Stimulated activated CD4-positive, alpha-beta T cell treated with anti-CD3 and anti-CD28 coated beads, Interleukin-4, amount 100 ng/mL, for 24 hours (primary cell): ENCODE data around the gene CCDC9B.

ENCODE experiments used
- DNase-seq: peaks from one replicate; pipeline ENCODE4 v3.0.0-alpha.2; 2020

CCDC9B gene

DNA sequence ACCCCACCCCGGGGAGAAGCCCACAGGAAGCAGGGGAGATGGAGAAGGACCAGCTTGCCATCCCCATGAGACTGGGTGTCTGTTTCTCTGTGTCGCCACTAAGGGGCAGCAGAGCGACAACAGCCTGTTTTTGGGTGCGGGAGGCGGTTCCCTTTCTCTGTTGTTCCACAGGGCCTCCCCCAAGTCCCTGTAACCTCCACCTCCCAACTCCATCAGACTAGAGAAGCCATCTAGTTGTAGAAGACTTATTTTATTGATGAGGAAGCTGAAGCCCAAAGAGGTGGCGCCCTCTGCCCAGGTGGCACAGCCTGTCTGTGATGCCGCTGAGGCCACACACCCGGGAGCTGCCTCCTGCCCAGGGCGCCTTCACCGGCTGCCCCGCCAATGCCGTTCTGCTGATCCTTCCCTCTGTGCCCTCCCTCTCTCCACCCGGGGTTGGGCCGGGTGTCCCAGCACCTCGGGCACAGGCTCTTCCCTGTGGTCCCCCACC, 3.9 kb upstream of the CCDC9B start:
- peak; percentile 74 for DNase-seq

DNA sequence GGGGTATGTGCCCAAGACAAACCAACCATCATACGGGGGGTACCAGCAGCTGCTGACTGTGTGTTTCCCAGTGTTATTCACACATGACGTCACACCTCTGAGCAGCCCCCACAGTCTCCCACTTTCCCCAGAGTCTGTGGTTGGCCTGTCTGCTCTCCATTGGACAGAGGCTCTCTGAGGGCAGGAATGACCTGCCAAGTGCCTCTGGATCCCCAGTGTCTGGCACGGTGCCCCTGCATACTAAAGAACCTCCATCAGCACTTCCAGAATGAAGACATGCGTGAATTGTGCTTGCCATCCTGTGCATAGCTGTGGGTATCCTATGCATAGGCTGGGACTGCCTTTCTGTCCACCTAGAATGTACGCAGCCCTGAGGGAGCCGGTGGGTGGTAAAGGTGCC, 3.5 kb upstream of the CCDC9B start:
- DNase-seq: no peak

DNA sequence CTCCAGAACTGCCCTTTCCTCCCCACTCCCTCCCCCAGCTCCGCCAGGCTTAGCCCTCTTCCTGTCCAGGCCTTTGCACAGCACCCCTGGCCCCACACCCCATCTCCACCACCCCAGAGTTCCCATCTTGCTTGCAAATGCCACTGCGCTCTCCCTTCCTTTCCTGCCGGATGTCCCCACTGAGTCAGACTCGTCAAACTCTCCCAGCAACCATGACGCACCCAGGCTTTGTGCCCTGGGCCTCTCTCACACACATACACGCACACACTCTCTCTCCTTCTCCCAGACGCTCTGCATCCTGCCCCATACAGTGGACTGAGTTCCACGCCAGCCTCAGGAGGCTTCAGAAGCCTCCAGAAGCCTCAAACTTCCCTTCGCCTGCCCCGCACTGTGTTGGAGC, 2.8 kb upstream of the CCDC9B start:
- DNase-seq: no peak

DNA sequence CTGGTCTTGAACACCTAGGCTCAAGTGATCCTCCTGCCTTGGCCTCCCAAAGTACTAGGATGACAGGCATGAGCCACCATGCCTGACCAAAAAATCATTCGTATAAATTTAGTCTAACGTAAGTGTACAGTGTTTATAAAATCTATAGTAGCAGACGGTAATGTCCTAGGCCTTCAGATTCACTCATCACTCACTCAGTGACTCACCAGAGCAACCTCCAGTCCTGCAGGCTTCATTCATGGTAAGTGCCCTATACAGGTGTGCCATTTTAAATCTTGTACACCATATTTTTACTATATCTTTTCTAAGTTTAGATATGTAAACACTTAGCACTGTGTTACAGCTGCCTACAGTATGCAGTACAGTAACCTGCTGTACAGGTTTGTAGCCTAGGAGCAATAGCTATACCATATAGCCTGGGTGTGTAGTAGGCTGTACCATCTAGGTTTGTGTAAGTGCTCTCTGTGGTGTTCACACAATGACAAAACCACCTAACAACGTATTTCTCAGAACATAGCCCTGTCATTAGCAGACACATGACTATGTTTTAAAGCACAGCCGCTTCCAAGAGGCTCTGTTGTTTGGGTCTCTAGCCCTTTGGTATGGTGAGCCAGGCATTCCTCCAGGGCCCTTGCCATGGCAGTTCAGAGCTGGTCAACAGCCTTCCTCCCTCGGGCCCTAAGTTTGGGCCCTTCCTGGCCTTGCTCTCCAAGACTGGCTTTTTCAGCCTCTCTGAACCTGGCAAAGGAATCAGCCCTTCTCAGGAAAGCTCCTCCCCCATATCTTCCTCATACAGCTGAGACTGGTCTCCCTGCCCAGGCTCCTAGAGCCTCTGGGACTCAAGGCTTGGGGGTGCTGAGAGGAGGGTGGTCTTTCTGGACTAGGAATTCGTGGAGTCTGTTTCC, 1.9 kb upstream of the CCDC9B start:
- no peak for DNase-seq

DNA sequence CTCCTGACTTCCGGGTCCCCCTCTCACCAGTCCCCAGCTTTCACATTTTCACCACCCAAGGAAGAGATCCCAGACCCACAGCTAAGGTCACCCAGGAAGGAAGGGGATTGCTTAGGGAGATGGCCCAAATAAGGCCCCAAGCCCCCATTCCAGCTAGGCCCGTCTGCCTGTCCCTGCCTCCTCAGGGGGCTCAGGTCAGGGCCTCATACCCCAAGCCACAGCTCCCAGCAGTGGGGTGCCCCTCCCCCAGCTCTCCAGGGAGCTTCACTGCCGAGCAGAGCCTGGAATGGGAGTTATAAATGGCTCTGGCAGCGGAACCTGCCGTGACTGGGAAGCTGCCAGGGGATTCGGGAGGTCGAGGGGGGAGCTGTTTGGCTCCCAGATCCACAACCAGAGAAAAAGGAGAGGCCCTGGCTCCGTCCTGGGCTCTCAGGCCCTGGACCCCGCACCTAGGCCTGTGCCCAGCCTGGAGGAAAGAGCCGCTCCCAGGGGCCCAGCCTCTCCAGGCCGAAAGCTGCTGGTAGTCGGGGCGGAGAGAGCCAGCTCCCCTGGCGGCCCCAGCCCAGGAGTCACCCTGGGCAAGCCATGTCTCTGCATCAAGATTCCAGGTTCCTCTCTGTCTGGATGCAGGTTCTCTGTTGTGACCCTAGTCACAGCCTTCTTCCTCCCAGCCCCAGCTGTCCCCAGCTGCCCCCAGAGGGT, 550 bp downstream of the CCDC9B start:
- DNase-seq: no peak

DNA sequence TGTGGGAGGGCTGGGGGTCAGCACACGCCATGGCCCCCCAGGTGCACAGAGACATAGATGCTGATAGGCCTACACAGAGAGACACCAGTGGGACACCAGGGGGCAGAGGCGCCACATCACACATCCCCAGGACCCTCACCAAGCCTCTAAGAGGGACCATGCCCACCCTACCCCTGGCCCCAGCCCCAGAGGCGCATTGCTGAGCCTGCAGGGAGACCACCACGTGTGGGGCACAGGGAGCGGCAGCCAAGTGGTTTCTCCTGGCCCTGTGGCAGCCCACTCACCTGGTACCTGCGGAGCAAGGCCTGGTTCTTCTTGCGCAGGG, 1.2 kb downstream of the CCDC9B start:
- no peak for DNase-seq

DNA sequence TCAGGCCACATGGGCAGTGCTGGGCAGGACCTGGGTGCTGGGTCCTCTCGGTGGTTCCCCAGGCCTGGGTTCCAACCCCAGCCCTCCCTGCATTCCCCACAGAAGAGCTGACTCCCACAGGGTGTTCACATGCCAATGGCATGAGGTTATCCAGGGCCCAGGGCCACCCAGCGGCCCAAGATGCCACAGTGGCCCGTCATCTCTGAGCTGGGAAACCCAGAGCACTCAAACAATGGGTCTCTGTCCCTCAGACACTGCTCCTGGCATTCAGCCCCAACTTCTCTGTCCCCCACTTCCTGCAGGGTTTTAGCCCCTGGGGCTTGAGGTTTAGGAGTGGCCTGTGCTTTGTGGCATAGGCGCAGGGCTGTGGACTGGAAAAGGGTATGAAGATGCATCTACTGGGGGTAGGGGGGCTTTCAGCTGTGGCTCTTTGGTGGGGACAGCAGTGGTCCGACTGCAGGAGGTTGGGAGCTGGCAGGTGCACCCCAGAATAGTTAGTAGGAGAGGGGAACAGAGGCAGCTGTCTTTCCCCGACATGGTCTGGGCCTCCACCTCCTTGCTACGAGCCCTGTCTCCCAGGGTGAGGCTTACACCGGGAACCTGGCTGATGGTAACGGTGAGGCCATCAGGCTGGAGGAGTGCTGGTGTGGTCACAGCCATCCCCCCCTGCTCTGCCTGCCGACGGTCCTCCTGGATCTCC, 1.7 kb downstream of the CCDC9B start:
- DNase-seq: no peak

DNA sequence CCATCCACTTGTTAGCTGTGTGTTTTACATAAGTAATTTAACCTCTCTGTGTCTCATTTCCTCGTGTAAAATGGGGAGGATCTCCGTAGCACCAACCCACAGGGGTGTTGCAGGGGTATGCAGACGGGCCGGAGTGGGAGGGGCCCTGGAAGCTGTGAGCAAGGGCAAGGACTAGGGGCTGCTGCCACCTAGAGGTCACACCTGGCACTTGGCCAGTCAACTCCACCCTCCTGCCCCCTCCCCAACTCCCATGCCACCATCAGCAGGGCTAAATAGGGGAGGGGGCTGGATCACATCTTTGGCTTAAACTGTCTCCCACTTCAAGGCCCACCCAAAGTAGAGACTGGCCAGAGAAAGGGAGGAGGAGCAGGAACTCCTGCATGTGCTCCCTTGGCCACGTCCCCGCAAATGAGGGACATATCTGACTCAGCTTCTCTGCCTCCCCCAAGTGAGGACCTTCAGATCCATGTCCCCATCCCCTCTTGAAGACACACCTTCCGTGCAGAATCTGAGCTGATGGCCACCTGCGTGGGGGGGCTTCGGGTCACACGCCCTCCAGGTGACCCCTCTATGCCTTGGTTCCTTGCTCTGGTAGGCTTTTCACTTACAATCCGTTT, 2.6 kb downstream of the CCDC9B start:
- DNase-seq: peak; percentile 84

DNA sequence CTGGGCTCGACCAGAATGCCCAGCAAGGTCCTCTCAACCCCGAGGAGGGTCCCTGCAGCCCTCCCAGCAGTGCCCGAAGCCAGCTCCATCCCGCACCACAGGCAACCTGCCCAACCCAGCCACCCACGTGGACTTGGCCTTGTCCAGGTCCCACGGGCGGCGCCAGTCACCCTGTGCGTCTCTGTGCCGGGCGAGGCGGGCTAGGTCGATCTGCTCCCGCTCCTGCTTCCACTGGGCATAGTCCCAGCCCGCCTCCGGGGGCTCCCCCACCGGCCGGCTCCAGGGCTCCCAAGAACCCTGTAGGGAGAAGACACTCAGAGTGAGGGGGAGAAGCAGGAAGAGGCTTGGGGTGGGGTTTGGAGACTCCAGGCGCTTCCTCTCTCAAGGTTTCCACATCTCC, 3.1 kb downstream of the CCDC9B start:
- no peak for DNase-seq

DNA sequence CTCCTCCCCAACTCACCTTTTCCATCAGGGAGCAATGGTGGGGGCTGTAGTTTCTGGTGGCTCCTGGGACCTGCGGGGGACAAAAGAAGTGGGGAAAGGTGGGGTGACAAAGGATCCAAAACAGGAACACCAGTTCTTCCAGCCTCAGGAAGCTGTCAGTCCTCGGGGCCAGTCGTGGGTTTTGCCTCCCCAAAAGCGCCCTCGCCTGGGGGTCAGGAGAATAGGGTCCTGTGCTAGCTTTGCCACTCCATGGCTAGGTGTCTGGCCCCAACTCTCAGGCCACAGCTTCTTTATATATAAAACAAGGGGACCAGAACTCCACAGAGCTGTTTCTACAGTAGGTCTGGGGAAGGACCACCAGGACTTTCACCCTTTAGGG, 4.0 kb downstream of the CCDC9B start:
- DNase-seq: no peak

DNA sequence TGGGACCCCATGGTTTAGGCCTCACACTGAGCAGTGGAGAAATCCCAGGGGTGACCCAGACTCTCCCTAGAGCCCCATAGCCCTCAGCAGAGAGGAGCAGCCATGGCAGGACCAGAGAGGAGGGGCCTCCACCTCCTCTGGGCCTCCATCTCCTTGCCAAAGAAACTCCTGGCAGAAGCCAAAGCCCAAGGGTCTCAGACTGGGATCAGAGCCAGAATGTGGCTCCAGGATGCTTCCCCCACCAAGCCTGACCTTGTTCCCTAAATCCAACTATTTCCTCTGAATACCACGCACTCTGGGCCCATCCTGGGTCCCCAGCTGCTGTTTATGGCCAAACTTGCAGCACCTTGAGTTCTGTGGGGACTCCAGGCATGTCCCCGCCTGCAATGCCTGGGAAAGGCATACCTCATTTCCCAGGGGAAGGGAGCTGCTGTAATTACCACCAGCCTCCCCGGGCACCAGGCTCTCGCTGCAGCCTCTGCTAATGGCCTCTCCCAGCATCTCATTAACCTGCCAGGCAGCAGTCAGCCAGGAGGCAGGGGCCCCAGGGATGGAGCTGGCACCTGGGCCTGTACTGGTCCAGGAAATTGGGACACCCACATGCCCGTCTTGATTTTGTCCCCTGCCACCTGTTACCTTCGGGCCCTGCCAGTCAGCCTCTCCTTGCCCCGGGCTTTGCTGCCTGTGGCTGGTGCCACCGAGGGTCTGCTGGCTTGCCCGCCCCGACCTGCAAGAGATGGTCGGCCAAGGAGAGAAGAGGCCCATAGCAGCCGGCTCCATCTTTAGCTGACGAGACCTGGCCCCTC, 4.6 kb downstream of the CCDC9B start:
- no peak for DNase-seq

DNA sequence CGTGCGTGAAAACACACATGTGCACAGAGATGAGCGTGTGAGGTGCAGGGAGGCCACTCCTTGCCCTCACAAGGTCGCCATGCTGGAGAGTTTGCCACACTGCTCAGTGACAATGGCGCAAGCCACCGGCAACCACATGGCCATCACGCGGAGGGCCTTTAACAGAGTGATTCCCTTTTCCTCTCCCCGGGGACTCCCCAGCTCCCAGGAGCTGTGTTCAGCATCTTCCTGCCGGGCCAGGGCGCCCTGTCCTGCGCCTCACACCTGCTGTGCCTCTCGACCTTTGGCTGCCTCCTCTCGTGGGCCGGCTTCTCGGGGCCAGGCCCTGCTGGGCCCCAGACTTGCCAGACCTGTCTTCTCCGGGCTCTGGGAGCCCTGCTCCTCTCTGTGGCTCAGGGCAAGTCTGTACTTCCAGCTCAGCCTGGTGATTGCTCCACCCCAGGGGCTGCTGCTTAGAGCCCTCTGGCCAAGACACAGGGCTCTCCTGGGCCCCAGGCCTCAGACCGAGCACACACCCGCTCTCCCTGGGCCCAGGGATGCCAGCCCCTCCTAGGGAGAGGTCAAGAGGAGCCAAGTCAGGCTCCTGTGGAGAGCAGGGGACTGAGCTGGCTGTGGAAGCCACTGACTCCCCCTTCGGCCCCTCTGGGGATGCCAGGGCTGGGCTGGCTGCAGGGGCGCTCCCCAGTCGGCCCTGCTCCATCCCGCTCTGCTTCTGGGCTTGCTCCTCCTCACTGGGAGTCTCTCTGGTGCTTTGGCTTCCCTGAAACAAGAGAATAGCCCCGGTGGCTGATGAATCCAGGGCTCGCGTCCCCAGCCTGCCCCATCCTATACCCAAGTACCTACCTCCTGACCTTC, 5.6 kb downstream of the CCDC9B start:
- DNase-seq: no peak

DNA sequence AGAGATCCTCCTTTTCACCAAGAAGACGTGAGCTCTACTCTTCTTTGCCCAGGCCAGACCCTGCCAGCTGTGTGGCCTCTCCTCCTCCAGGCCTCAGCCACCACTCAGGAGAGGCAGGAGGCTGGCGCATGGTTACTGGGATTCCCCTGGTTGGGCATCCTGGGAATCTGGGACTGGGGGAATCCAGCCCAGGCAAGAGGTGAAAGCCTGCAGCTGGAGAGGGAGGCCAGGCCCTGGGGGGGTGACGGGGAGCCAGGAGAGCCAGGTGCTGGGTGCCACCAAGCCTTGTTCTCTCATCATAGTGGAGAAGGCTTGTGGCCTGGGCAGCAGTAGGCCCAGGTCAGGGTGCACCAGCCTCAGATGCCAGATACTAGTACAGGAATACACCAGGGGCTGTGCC, 6.2 kb downstream of the CCDC9B start:
- DNase-seq: no peak

DNA sequence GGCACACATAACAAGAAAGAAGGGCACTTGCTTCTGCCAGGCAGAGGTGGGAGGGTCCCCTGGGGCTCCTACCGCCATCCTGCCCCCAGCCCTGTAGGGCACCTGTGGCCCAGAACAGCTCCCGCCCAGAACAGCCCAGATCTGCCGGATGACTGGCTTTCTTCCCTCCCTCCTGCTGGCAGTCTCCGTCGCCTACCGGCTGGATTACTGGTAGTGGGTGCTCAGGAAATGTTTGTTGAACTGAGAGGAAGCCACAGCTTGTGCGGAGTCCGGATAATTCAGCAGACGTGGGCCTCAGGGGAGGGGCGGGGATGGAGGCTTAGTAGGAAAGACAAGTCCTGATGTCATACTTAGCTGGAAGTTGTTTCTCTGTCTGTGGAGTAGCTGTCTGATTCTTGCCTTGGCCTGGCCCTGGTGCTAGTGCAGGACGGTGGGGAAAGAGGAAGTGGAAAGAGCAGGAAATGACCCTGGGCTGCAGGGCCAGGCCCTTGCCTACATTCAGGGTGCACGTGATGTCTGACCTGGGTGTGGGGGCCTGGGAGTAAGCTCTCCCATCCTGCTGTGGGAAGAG, 6.7 kb downstream of the CCDC9B start:
- no peak for DNase-seq

DNA sequence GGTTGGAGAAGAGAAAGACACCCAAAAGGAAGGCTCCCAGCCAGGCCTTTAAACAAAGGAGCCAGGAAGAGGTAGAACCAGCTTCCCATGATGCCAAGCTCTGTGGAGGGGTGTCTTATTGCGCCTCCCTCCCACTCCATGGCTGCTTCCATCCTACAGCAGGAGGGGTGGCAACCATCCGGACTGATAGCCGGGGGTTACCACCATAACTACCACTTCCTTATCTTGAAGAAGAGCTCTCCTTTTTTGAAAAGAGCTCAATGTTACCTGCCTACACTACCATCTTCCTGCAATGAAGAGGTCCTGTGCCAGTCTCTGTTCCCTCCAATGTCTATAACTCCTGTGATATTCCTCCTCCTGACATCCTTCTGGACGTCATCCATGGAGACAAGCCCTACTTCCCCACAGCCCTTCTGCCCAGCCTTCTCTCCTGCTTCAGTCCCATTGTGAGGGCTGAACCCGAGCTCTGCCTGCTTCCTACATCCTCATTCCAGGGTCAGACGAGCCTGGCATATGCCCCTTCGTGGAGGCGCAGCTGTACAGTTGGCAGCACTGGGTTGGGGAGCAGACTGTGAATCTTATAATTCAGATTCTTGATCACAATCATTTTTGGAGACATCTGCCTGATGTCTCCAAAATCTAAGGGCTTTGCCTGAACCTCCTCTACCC, 8.5 kb downstream of the CCDC9B start:
- DNase-seq: no peak

DNA sequence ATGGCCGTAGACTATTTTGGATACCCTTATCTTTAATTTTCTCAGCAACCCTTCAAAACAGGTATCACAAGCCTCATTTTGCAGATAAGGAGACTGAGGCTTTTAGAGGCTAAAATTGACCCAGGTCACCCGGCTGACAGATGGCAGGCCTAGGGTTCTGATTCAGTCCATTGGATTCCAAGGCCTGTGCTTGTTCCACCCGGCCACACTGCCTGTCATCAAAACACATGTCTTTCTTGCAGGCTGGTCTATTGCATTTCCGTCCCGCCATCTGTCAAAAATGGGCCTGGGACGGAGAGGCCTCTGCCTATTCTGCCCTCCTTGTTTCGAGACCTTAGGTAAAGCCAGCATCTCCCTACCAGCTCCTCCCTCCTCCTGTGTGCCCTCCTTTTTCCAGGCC, 9.1 kb downstream of the CCDC9B start:
- no peak for DNase-seq

DNA sequence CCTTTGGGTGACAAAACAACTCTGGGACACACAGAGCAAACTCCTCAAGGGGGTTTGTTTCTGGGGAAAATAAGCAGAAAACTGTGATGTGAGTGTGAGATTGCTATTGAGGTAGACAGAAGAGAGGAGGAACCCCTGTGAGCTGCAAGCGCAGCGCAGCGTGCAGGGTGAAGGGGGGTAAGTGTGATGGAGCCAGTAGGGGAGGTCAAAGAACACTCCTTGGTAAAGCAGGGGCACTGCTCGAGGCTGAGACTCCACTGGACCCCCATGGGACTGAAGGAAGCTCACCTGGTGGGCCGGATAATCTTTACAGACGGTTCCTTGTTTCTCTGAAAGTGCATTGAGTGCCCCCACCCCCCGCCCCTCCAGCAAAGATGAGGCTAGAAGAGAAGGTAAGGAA, 9.7 kb downstream of the CCDC9B start:
- no peak for DNase-seq

DNA sequence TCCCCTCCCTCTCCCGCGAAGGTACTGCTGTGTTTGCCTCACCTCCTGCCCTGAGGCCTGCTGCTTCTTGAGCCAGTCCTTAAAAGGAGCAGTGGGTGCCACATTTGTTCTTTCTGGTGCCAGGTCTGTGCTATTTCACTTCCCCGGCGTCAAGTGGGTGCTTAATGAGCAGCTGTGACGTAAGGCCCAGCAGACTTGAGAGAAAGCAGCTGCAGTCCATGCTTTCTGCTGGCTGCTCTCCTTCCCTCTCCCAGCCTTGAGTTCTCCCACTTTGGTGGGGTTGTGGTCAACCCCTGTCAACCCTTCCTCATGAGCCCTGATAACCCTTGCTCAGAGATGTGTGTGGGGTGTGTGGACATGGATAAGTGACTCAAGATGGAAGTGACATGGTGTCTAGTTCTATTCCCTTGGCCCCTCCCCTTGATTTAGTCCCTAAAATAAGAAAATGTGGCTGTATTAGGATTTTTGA, 10.3 kb downstream of the CCDC9B start:
- no peak for DNase-seq

DNA sequence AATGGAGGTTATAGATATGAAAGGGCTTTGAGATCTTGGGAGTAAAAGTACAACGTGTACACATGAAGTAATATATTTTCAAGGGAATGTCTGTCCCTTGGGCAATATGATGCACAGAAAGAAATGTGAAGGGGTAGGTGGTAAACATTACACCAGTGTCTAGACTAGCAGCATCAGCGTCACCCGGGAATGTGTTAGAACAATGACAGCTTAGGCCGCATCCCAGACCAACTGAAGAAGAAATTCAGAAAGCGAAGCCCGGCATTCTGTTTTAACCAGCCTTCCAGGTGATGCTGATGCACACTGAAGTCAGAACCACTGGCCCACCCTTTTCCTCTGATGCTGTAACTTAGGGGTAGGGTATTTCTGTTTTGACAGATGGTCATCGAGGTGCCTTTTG, 10.9 kb downstream of the CCDC9B start:
- DNase-seq: no peak

DNA sequence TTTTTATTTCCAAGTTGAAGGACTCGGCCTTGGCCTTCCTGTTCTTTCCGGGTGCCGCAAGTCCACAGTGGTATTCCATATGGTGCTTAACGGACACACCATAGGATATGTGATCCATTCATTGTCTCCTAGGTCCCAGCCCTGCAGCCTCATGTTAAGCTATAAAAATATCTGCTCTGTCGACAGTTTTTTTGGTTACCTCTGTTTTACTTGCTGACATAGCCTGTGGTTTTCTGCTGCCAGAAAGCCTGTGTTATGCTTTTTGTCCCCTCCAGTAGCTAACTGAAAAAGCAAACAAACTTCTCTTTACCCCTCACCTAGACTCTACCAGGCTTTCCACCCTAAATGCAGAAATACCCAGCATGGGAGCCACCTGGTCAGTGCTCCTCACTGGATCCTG, 12.0 kb downstream of the CCDC9B start:
- no peak for DNase-seq
